ENCODE data around the gene MPZL3. TPM values are rescaled to one million over a fixed set of nuclear protein-coding genes. Genes with fewer than 3 reads are reported as not detected.

The MPZL3 gene, protein sequence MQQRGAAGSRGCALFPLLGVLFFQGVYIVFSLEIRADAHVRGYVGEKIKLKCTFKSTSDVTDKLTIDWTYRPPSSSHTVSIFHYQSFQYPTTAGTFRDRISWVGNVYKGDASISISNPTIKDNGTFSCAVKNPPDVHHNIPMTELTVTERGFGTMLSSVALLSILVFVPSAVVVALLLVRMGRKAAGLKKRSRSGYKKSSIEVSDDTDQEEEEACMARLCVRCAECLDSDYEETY
- total RNA-seq (1 to 10 TPM; 4.1 to 6.9 TPM), polyA plus RNA-seq (1 to 10 TPM; 2.5 to 2.9 TPM)

DNA sequence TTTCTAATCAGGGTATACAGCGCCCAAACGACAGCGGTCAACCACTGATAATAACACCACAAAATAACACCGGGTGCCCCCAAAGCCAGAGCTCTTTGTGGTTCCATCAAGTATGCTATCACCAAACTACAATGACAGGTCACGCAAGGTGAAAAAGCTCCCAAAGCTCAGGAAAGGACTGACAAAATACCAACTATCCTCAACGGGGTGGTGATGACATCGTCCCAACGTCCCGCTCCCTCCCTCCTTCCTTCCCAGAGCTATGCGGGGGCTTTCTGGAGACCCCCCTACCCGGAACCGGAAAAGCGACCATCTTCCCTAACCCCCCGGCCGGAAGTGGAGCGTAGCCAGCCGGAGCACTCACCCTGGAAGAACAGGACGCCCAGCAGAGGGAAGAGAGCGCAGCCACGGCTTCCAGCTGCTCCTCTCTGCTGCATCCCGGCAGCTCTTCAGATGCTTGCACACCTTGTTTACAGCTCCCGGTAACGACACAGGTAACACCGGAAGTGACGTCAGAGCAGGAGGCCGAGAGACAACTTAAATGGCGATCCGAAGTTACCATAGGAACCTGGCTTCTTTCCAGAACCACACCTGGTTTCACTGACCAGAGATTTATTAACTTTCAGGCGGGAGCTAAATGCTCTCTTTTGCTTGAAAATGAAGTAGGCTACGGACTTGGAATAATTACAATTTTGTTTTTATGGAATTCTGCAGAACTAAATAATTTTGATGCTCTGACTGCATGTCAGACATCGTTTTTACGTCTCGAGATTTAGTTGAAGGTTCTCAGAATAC, at the start of gene MPZL3:
Gene MPZL3 (minus strand): TSS at position 508 of the 795 bp plus-strand sequence. CDS start 71 bp downstream, at position 437.
- H3K9ac ChIP-seq (ENCODE audit: low read depth in 1 of 2, low read length in 2 of 2), result peak within 1 kb of the TSS; percentile 40 to 73
- peak within 1 kb of the TSS; percentile 82 to 98 (median 91) for H3K4me3 ChIP-seq (ENCODE audit: low read depth in 1 of 3, low read length in 3 of 3)
- WGBS, result 3% methylated on average over 33 of the region's 33 CpGs
- TF ChIP-seq RXRA (IDR thresholded peaks at IDR 0.05), result peak in 1 of 2 donors; percentile 31
- TF ChIP-seq SP1 (IDR thresholded peaks at IDR 0.05), result no peak
- TF ChIP-seq RAD21 (IDR thresholded peaks at IDR 0.05), result no peak
- TF ChIP-seq HNF4G (IDR thresholded peaks at IDR 0.05), result no peak
- TF ChIP-seq, protein P1, sequence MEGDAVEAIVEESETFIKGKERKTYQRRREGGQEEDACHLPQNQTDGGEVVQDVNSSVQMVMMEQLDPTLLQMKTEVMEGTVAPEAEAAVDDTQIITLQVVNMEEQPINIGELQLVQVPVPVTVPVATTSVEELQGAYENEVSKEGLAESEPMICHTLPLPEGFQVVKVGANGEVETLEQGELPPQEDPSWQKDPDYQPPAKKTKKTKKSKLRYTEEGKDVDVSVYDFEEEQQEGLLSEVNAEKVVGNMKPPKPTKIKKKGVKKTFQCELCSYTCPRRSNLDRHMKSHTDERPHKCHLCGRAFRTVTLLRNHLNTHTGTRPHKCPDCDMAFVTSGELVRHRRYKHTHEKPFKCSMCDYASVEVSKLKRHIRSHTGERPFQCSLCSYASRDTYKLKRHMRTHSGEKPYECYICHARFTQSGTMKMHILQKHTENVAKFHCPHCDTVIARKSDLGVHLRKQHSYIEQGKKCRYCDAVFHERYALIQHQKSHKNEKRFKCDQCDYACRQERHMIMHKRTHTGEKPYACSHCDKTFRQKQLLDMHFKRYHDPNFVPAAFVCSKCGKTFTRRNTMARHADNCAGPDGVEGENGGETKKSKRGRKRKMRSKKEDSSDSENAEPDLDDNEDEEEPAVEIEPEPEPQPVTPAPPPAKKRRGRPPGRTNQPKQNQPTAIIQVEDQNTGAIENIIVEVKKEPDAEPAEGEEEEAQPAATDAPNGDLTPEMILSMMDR (IDR thresholded peaks at IDR 0.05; ENCODE audit: low read depth, low read length, missing input control), result no peak
- TF ChIP-seq EGR1 (IDR thresholded peaks at IDR 0.05; ENCODE audit: low read depth in 2 of 2), result no peak
- no peak for TF ChIP-seq JUND (IDR thresholded peaks at IDR 0.05)
- no peak for TF ChIP-seq HNF4A (conservative IDR thresholded peaks at IDR 0.05)
- peak; percentile 94 to 99 for TF ChIP-seq GABPA (IDR thresholded peaks at IDR 0.05 in 1 of 2, conservative IDR thresholded peaks at IDR 0.05 in 1 of 2)
- TF ChIP-seq YY1 (IDR thresholded peaks at IDR 0.05), result peak; percentile 97
- peak; percentile 18 for TF ChIP-seq FOXA2 (IDR thresholded peaks at IDR 0.05)
- TF ChIP-seq NR2F2 (IDR thresholded peaks at IDR 0.05), result no peak
- TF ChIP-seq, protein P2, sequence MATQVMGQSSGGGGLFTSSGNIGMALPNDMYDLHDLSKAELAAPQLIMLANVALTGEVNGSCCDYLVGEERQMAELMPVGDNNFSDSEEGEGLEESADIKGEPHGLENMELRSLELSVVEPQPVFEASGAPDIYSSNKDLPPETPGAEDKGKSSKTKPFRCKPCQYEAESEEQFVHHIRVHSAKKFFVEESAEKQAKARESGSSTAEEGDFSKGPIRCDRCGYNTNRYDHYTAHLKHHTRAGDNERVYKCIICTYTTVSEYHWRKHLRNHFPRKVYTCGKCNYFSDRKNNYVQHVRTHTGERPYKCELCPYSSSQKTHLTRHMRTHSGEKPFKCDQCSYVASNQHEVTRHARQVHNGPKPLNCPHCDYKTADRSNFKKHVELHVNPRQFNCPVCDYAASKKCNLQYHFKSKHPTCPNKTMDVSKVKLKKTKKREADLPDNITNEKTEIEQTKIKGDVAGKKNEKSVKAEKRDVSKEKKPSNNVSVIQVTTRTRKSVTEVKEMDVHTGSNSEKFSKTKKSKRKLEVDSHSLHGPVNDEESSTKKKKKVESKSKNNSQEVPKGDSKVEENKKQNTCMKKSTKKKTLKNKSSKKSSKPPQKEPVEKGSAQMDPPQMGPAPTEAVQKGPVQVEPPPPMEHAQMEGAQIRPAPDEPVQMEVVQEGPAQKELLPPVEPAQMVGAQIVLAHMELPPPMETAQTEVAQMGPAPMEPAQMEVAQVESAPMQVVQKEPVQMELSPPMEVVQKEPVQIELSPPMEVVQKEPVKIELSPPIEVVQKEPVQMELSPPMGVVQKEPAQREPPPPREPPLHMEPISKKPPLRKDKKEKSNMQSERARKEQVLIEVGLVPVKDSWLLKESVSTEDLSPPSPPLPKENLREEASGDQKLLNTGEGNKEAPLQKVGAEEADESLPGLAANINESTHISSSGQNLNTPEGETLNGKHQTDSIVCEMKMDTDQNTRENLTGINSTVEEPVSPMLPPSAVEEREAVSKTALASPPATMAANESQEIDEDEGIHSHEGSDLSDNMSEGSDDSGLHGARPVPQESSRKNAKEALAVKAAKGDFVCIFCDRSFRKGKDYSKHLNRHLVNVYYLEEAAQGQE (IDR thresholded peaks at IDR 0.05), result no peak
- no peak for TF ChIP-seq FOXA1 (IDR thresholded peaks at IDR 0.05)
- TF ChIP-seq, protein P3, sequence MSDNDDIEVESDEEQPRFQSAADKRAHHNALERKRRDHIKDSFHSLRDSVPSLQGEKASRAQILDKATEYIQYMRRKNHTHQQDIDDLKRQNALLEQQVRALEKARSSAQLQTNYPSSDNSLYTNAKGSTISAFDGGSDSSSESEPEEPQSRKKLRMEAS (IDR thresholded peaks at IDR 0.05), result peak; percentile 45
- TF ChIP-seq, protein P4, sequence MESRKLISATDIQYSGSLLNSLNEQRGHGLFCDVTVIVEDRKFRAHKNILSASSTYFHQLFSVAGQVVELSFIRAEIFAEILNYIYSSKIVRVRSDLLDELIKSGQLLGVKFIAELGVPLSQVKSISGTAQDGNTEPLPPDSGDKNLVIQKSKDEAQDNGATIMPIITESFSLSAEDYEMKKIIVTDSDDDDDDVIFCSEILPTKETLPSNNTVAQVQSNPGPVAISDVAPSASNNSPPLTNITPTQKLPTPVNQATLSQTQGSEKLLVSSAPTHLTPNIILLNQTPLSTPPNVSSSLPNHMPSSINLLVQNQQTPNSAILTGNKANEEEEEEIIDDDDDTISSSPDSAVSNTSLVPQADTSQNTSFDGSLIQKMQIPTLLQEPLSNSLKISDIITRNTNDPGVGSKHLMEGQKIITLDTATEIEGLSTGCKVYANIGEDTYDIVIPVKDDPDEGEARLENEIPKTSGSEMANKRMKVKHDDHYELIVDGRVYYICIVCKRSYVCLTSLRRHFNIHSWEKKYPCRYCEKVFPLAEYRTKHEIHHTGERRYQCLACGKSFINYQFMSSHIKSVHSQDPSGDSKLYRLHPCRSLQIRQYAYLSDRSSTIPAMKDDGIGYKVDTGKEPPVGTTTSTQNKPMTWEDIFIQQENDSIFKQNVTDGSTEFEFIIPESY (IDR thresholded peaks at IDR 0.05), result no peak
- TF ChIP-seq TAF1 (conservative IDR thresholded peaks at IDR 0.05), result no peak
- TF ChIP-seq, protein P5, sequence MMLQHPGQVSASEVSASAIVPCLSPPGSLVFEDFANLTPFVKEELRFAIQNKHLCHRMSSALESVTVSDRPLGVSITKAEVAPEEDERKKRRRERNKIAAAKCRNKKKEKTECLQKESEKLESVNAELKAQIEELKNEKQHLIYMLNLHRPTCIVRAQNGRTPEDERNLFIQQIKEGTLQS (IDR thresholded peaks at IDR 0.05), result no peak
- DNase-seq (ENCODE audit: low spot score), result peak; percentile 81
- peaks cover under 1 to 2% (median 1%) of the 10 kb centered on the region in 4 donors for H3K36me3 ChIP-seq (ENCODE audit: control insufficient read depth in 4 of 4, insufficient read depth in 3 of 4, low read depth in 1 of 4, low read length in 3 of 4)
- no peaks in the 10 kb centered on the region for H3K27me3 ChIP-seq (ENCODE audit: control insufficient read depth in 4 of 4, insufficient read depth in 4 of 4, low read length in 3 of 4)
- peaks cover 3 to 7% (median 4%) of the 10 kb centered on the region in 4 donors for H3K4me1 ChIP-seq (ENCODE audit: control insufficient read depth in 4 of 4, insufficient read depth in 4 of 4, low read length in 3 of 4)
- no peaks in the 10 kb centered on the region for H3K9me3 ChIP-seq (ENCODE audit: control insufficient read depth in 4 of 4, low read length in 3 of 4)
- H3K27ac ChIP-seq (ENCODE audit: low read depth in 1 of 2, low read length in 2 of 2), result peak within 1 kb of the TSS; percentile 95

Data from liver (tissue), 9 donors.